ENCODE results near the gene RAB14. TPM values are rescaled to one million over a fixed set of nuclear protein-coding genes. Genes with fewer than 3 reads are reported as not detected.

RAB14 gene
- total RNA-seq, 1 donor from 2014 or later, result 29.0 TPM

DNA sequence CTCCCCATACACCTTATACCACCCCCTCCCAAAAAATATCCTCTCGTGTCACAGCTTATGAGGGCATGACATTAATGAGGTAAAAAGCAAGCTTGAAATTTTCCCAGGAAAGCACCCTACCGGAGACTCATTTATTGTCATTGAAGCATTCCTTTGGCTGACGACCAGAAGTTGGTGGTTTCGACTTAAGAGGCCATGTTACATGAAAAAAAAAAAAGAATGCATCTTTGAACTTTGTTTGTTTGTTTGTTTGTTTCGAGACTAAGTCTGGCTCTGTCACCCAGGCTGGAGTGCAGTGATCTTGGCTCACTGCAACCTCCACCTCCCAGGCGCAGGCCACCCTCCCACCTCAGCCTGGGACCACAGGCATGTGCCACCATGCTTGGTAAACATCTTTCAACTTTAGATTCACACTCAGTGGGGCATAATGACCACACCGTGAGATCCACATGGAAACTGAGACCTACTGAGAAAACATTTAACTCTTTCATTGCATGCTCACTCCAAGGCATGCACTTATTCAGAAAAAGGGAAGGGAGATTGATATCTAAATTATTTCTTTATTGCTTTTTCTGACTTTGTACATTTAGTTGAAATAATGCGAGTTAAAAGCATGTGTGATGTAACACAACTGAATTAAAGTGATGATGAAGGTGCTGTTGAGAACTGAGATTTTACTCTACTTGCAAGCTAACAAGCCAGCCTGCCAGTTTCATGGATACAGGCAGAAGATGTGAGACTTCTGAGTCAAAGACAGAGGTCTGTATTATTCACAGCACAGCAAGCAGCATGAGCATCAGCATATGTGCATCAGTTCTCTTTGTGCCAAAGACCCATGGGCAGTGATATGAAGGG lies 5.1 kb upstream of the RAB14 start:
- TF ChIP-seq POLR2AphosphoS5 (IDR thresholded peaks at IDR 0.05; ENCODE audit: insufficient read depth in 1 of 2, low read depth in 1 of 2), result no peak
- TF ChIP-seq, protein P1, sequence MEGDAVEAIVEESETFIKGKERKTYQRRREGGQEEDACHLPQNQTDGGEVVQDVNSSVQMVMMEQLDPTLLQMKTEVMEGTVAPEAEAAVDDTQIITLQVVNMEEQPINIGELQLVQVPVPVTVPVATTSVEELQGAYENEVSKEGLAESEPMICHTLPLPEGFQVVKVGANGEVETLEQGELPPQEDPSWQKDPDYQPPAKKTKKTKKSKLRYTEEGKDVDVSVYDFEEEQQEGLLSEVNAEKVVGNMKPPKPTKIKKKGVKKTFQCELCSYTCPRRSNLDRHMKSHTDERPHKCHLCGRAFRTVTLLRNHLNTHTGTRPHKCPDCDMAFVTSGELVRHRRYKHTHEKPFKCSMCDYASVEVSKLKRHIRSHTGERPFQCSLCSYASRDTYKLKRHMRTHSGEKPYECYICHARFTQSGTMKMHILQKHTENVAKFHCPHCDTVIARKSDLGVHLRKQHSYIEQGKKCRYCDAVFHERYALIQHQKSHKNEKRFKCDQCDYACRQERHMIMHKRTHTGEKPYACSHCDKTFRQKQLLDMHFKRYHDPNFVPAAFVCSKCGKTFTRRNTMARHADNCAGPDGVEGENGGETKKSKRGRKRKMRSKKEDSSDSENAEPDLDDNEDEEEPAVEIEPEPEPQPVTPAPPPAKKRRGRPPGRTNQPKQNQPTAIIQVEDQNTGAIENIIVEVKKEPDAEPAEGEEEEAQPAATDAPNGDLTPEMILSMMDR (IDR thresholded peaks at IDR 0.05), result no peak
- no peak for TF ChIP-seq POLR2A (IDR thresholded peaks at IDR 0.05)
- DNase-seq (ENCODE audit: extremely low spot score in 2 of 2), result no peak
- Histone ChIP-seq H3K4me3 (no peak overlapping the region), H3K4me1 (peaks cover 5% of the 10 kb centered on the region), H3K27ac (no peak overlapping the region), H3K9me3 (no peaks in the 10 kb centered on the region), H3K36me3 (no peaks in the 10 kb centered on the region), H3K27me3 (no peaks in the 10 kb centered on the region)
- intact Hi-C loops (cut with DNase I), result loop anchor here (1.0 to 5.0 kb wide), 2 partner anchors 22 to 171 kb away; no protein-coding TSS in a partner anchor

- DNase-seq (ENCODE audit: extremely low spot score in 2 of 2), result no peak
- H3K4me1 ChIP-seq, result peaks cover 18% of the 10 kb centered on the region
- no peaks in the 10 kb centered on the region for H3K36me3 ChIP-seq
- intact Hi-C loops (cut with DNase I), result loop anchor here (5.0 kb wide), 1 partner anchor 173 kb away; no protein-coding TSS in a partner anchor
- H3K27me3 ChIP-seq, result no peaks in the 10 kb centered on the region
- no peaks in the 10 kb centered on the region for H3K9me3 ChIP-seq
- H3K4me3 ChIP-seq, result no peak overlapping the region
- TF ChIP-seq POLR2AphosphoS5 (IDR thresholded peaks at IDR 0.05; ENCODE audit: insufficient read depth in 1 of 2, low read depth in 1 of 2), result no peak
- no peak for TF ChIP-seq POLR2A (IDR thresholded peaks at IDR 0.05)
- TF ChIP-seq, protein P1 (IDR thresholded peaks at IDR 0.05), result no peak
- H3K27ac ChIP-seq, result no peak overlapping the region
Observed at GRCh38 chr9:121204611-121205010, 2.9 kb upstream of the RAB14 start.

DNA sequence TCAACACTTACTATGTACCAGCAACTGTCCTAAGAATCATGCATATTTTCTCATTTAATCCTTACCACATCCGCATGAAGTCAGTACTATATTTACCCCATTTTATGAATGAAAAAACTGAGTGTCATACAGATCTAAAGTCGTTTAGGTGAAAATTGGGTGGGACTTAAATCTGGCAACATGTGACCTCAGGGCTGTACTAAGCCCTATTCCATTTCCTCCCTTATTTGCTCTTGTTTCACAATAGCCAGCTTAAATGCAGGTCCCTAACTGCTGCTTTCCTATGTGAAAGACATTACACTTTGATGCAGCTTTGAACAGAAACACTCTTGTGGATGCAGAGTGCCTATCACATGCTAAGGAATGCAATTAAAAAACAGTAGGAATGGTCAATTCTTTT lies 2.5 kb upstream of the RAB14 start:
- intact Hi-C loops (cut with DNase I), result no loop called here
- Histone ChIP-seq H3K36me3 (no peaks in the 10 kb centered on the region), H3K27ac (no peak overlapping the region), H3K9me3 (no peaks in the 10 kb centered on the region), H3K4me3 (no peak overlapping the region), H3K27me3 (no peaks in the 10 kb centered on the region), H3K4me1 (peaks cover 23% of the 10 kb centered on the region)
- TF ChIP-seq POLR2A (IDR thresholded peaks at IDR 0.05) (no peak), POLR2AphosphoS5 (IDR thresholded peaks at IDR 0.05; ENCODE audit: insufficient read depth in 1 of 2, low read depth in 1 of 2) (no peak)
- TF ChIP-seq, protein P1 (IDR thresholded peaks at IDR 0.05), result no peak
- DNase-seq (ENCODE audit: extremely low spot score in 2 of 2), result no peak

GRCh38 chr9:121201045-121201737 lies 478 bp downstream of the RAB14 start:
- intact Hi-C loops (cut with DNase I), result no loop called here

More at GRCh38 chr9:121201045-121201737, 478 bp downstream of the RAB14 start:
- Histone ChIP-seq H3K4me1 (peaks cover 52% of the 10 kb centered on the region), H3K36me3 (no peaks in the 10 kb centered on the region), H3K9me3 (no peaks in the 10 kb centered on the region), H3K4me3 (peak overlapping the region; percentile 81 to 95), H3K27me3 (no peaks in the 10 kb centered on the region), H3K27ac (peak overlapping the region; percentile 97)
- no peak for DNase-seq (ENCODE audit: extremely low spot score in 2 of 2)
- no peak for TF ChIP-seq POLR2A (IDR thresholded peaks at IDR 0.05)
- TF ChIP-seq, protein P1 (IDR thresholded peaks at IDR 0.05), result no peak
- no peak for TF ChIP-seq POLR2AphosphoS5 (IDR thresholded peaks at IDR 0.05; ENCODE audit: insufficient read depth in 1 of 2, low read depth in 1 of 2)
